IMR-90 (cell line): ENCODE measurements around the gene OR4X1.

Source experiments
- BHLHE40 ChIP-seq: fragments of 150-350 bp; IDR thresholded peaks from 2 replicates; pipeline ENCODE4 v1.6.1; 2016; ENCODE audit warnings: mild to moderate bottlenecking, low read depth, low read length
- CEBPB ChIP-seq: IDR thresholded peaks from 2 replicates; pipeline ENCODE4 v1.6.1; 2012; ENCODE audit warnings: low read depth, low read length, improper control_type of control experiment
- CHD1 ChIP-seq: IDR thresholded peaks from 2 replicates; pipeline ENCODE4 v1.6.1; 2012; ENCODE audit warnings: low read depth, low read length, improper control_type of control experiment
- FOS ChIP-seq: fragments of 150-350 bp; IDR thresholded peaks from 2 replicates; pipeline ENCODE4 v1.6.1; 2016; ENCODE audit warnings: low read depth, low read length
- NFE2L2 ChIP-seq: fragments of 150-350 bp; IDR thresholded peaks from 2 replicates; pipeline ENCODE4 v1.6.1; 2016; ENCODE audit warnings: low read depth, mild to moderate bottlenecking, low read length
- POLR2A ChIP-seq: IDR thresholded peaks from 2 replicates; pipeline ENCODE4 v1.6.1; 2012; ENCODE audit warnings: mild to moderate bottlenecking, low read depth, low read length
- RAD21 ChIP-seq: IDR thresholded peaks from 2 replicates; pipeline ENCODE4 v1.6.1; 2012; ENCODE audit warnings: low read length, improper control_type of control experiment
- RFX5 ChIP-seq: IDR thresholded peaks from 2 replicates; pipeline ENCODE4 v1.8.0; 2012; ENCODE audit warnings: low read depth, mild to moderate bottlenecking, low read length, moderate library complexity
- TF ChIP-seq, protein P1 (sequence below): conservative IDR thresholded peaks from 2 replicates; pipeline ENCODE4 v1.5.1; 2012; ENCODE audit warnings: mild to moderate bottlenecking, low read depth, low read length, improper control_type of control experiment
- TF ChIP-seq, protein P2 (sequence below): fragments of 150-350 bp; IDR thresholded peaks from 2 replicates; pipeline ENCODE4 v1.6.1; 2017; ENCODE audit warnings: mild to moderate bottlenecking, antibody characterized with exemption, low read length, low read depth
- TF ChIP-seq, protein P3 (sequence below): fragments of 150-350 bp; IDR thresholded peaks from 2 replicates; pipeline ENCODE4 v1.6.1; 2016; ENCODE audit warnings: low read depth, mild to moderate bottlenecking, low read length, moderate library complexity, borderline replicate concordance

DNA sequence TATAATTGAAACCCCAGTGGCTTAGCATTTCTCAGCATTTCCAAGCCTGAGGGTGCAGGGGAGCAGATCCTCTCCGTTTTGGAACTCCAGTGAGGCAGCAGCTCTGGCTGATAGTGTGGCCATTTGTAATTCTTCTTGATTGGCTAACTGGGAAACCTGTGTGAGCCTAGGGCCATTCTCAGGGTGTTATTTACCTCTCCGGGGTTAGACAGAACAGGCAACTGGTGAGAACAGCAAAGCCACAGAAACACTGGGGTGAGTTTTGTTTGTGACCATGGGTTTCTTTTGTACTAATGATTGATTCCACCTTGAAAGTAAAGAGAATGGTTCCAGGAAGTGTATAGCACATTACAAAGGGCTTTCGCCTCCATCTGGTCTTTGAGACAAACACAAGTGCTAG, 21.2 kb upstream of the OR4X1 start:
- TF ChIP-seq POLR2A (no peak), RFX5 (no peak), RAD21 (no peak), CHD1 (no peak), FOS (no peak), BHLHE40 (no peak), NFE2L2 (no peak), CEBPB (no peak)
- TF ChIP-seq, protein P1, sequence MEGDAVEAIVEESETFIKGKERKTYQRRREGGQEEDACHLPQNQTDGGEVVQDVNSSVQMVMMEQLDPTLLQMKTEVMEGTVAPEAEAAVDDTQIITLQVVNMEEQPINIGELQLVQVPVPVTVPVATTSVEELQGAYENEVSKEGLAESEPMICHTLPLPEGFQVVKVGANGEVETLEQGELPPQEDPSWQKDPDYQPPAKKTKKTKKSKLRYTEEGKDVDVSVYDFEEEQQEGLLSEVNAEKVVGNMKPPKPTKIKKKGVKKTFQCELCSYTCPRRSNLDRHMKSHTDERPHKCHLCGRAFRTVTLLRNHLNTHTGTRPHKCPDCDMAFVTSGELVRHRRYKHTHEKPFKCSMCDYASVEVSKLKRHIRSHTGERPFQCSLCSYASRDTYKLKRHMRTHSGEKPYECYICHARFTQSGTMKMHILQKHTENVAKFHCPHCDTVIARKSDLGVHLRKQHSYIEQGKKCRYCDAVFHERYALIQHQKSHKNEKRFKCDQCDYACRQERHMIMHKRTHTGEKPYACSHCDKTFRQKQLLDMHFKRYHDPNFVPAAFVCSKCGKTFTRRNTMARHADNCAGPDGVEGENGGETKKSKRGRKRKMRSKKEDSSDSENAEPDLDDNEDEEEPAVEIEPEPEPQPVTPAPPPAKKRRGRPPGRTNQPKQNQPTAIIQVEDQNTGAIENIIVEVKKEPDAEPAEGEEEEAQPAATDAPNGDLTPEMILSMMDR, result no peak
- TF ChIP-seq, protein P2, sequence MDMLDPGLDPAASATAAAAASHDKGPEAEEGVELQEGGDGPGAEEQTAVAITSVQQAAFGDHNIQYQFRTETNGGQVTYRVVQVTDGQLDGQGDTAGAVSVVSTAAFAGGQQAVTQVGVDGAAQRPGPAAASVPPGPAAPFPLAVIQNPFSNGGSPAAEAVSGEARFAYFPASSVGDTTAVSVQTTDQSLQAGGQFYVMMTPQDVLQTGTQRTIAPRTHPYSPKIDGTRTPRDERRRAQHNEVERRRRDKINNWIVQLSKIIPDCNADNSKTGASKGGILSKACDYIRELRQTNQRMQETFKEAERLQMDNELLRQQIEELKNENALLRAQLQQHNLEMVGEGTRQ, result no peak
- TF ChIP-seq, protein P3, sequence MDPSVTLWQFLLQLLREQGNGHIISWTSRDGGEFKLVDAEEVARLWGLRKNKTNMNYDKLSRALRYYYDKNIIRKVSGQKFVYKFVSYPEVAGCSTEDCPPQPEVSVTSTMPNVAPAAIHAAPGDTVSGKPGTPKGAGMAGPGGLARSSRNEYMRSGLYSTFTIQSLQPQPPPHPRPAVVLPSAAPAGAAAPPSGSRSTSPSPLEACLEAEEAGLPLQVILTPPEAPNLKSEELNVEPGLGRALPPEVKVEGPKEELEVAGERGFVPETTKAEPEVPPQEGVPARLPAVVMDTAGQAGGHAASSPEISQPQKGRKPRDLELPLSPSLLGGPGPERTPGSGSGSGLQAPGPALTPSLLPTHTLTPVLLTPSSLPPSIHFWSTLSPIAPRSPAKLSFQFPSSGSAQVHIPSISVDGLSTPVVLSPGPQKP, result no peak
